SU-DHL-6 (cell line): Measurements from ENCODE around the gene XYLT2.

ENCODE experiments used
- CTCF ChIP-seq: fragments of 200-600 bp; sonication (generic); IDR thresholded peaks from one replicate; pipeline ENCODE4 v1.5.1; 2017; ENCODE audit warnings: antibody characterized with exemption, mild to moderate bottlenecking, low read length, moderate library complexity; ENCODE audit not compliant: insufficient read depth, poor library complexity, severe bottlenecking
- EZH2phosphoT487 ChIP-seq: fragments of 200-600 bp; sonication (generic), shearing (Covaris generic); conservative IDR thresholded peaks from 2 replicates; pipeline ENCODE4 v1.6.1; 2018; ENCODE audit warnings: mild to moderate bottlenecking, antibody characterized with exemption, low read length, moderate library complexity, mixed read lengths

- TF ChIP-seq CTCF (no peak), EZH2phosphoT487 (no peak)
Observed at GRCh38 chr17:50388728-50389127, 42.8 kb downstream of the XYLT2 start.
